Transverse colon (tissue), 4 donors: Measurements from ENCODE around the gene COX6A2. TPM values are rescaled to one million over a fixed set of nuclear protein-coding genes. Genes with fewer than 3 reads are reported as not detected.

ENCODE experiments used
- DNase-seq: peaks from one replicate; pipeline ENCODE4 v3.0.0-alpha.2; 2019
- H3K27ac ChIP-seq, 4 donors: fragments of 200-600 bp; sonication (generic); 2 replicates each; pipeline ENCODE4 v1.5.1; 2016 to 2018; ENCODE audit warnings: inconsistent platforms in 4 of 4
- H3K27me3 ChIP-seq: fragments of 200-600 bp; sonication (generic); 2 replicates; pipeline ENCODE4 v1.5.1; 2017; ENCODE audit warnings: inconsistent platforms
- H3K36me3 ChIP-seq, 4 donors: fragments of 200-600 bp; sonication (generic); 2 replicates each; pipeline ENCODE4 v1.5.1; 2017 to 2019; ENCODE audit warnings: inconsistent platforms in 4 of 4
- H3K4me1 ChIP-seq, 4 donors: fragments of 200-600 bp; sonication (generic); 2 replicates each; pipeline ENCODE4 v1.5.1; 2017 to 2020; ENCODE audit warnings: inconsistent platforms in 4 of 4
- H3K4me3 ChIP-seq, 4 donors: fragments of 200-600 bp; sonication (generic); 1 replicate in 1 of 4; 2 replicates in 3 of 4; pipeline versions ENCODE4 v1.5.1 to v1.6.1; 2017 to 2019; ENCODE audit warnings: inconsistent platforms in 4 of 4
- H3K9me3 ChIP-seq, 2 donors: fragments of 200-600 bp; sonication (generic); 2 replicates each; pipeline ENCODE4 v1.5.1; 2017 to 2019; ENCODE audit warnings: inconsistent platforms in 2 of 2
- CTCF ChIP-seq, 5 experiments: fragments of 200-600 bp in 3 of 5; fragments of 450-650 bp in 2 of 5; sonication (generic) in 3 of 5; IDR thresholded peaks; 1 replicate in 2 of 5; 2 replicates in 3 of 5; pipeline ENCODE4 v1.5.1; 2016 to 2017; ENCODE audit warnings: antibody characterized with exemption in 5 of 5, inconsistent platforms in 3 of 5, mild to moderate bottlenecking in 2 of 5, moderate library complexity in 1 of 5
- EP300 ChIP-seq: sonication (generic); formaldehyde crosslinking; IDR thresholded peaks from one replicate; pipeline ENCODE4 v1.6.1; 2017; ENCODE audit warnings: antibody characterized with exemption, low read depth
- POLR2A ChIP-seq: fragments of 450-650 bp; IDR thresholded peaks from one replicate; pipeline ENCODE4 v1.6.1; 2016; ENCODE audit warnings: antibody characterized with exemption, mild to moderate bottlenecking, moderate library complexity
- POLR2AphosphoS5 ChIP-seq, 3 donors: sonication (generic); formaldehyde crosslinking; IDR thresholded peaks; one replicate each; pipeline ENCODE4 v1.6.1; 2016; ENCODE audit warnings: antibody characterized with exemption in 3 of 3
- WGBS, 2 donors: methylation state at CpG; one replicate each; pipeline ENCODE4 v1.1.5; 2018; ENCODE audit warnings: low coverage in 1 of 2; 5-methylcytosine and 5-hydroxymethylcytosine counted together
- in situ Hi-C, 4 donors: fragments of 200-750 bp; cut with MboI; loops; one replicate each; pipeline versions ENCODE4 v1.15.0 to v1.15.1; 2017; ENCODE audit warnings: low sequenced_read_pairs in 3 of 4, low pct_ligation_motif_present in 1 of 4, low pct_unique_long_range_greater_than_20kb in 1 of 4
- intact Hi-C: fragments of 100-400 bp; cut with DNase I; formaldehyde crosslinking; loops from one replicate; pipeline ENCODE4 v1.15.1; 2023; ENCODE audit warnings: low total_unique reads
- total RNA-seq, 4 donors: library from RNA; depleted of rRNA; stranded (reverse); fragments of >200 nt; gene quantifications; one replicate each; pipeline ENCODE4 v1.1.0, GENCODE V29; 2016

COX6A2 gene
- total RNA-seq, 4 donors from 2014 or later: not detected

- H3K36me3 ChIP-seq: no peaks in the 10 kb centered on the region
- in situ Hi-C loops: no loop called here
- no peak overlapping the region for H3K27ac ChIP-seq
- H3K4me3 ChIP-seq: no peak overlapping the region
- H3K4me1 ChIP-seq: no peaks in the 10 kb centered on the region
- H3K27me3 ChIP-seq: peaks cover 4% of the 10 kb centered on the region
- intact Hi-C loops: no loop called here
- 83 to 86% methylated on average over 3 to 4 of the region's 4 CpGs for WGBS, 2 donors
- no peaks in the 10 kb centered on the region for H3K9me3 ChIP-seq
- no peak for DNase-seq
- TF ChIP-seq POLR2A (no peak), POLR2AphosphoS5 (IDR thresholded peaks at IDR 0.05) (no peak), CTCF (IDR thresholded peaks at IDR 0.05) (no peak), EP300 (no peak)
Measured at GRCh38 chr16:31413943-31414342, 14.2 kb downstream of the COX6A2 start.

- Histone ChIP-seq H3K4me3 (no peak overlapping the region), H3K9me3 (no peaks in the 10 kb centered on the region), H3K4me1 (no peaks in the 10 kb centered on the region), H3K36me3 (no peaks in the 10 kb centered on the region), H3K27me3 (peaks cover 4% of the 10 kb centered on the region), H3K27ac (no peak overlapping the region)
- WGBS, 2 donors: 89 to 92% methylated on average over 5 of the region's 5 CpGs
- no peak for DNase-seq
- intact Hi-C loops: no loop called here
- in situ Hi-C loops: no loop called here
- TF ChIP-seq POLR2A (no peak), POLR2AphosphoS5 (IDR thresholded peaks at IDR 0.05) (no peak), EP300 (no peak), CTCF (IDR thresholded peaks at IDR 0.05) (no peak)
Measured at GRCh38 chr16:31413381-31413780, 14.8 kb downstream of the COX6A2 start.

GRCh38 chr16:31412750-31413149, 15.4 kb downstream of the COX6A2 start:
- Histone ChIP-seq H3K27ac (no peak overlapping the region), H3K27me3 (peaks cover 4% of the 10 kb centered on the region), H3K4me3 (no peak overlapping the region), H3K9me3 (no peaks in the 10 kb centered on the region), H3K4me1 (no peaks in the 10 kb centered on the region), H3K36me3 (no peaks in the 10 kb centered on the region)
- TF ChIP-seq POLR2AphosphoS5 (IDR thresholded peaks at IDR 0.05) (no peak), CTCF (IDR thresholded peaks at IDR 0.05) (no peak), EP300 (no peak), POLR2A (no peak)
- DNase-seq: no peak
- intact Hi-C loops: no loop called here
- WGBS, 2 donors: 87% methylated on average over 10 of the region's 10 CpGs; no CpG with 5 or more reads in 1 of the 2 donors
- in situ Hi-C loops: no loop called here

DNA sequence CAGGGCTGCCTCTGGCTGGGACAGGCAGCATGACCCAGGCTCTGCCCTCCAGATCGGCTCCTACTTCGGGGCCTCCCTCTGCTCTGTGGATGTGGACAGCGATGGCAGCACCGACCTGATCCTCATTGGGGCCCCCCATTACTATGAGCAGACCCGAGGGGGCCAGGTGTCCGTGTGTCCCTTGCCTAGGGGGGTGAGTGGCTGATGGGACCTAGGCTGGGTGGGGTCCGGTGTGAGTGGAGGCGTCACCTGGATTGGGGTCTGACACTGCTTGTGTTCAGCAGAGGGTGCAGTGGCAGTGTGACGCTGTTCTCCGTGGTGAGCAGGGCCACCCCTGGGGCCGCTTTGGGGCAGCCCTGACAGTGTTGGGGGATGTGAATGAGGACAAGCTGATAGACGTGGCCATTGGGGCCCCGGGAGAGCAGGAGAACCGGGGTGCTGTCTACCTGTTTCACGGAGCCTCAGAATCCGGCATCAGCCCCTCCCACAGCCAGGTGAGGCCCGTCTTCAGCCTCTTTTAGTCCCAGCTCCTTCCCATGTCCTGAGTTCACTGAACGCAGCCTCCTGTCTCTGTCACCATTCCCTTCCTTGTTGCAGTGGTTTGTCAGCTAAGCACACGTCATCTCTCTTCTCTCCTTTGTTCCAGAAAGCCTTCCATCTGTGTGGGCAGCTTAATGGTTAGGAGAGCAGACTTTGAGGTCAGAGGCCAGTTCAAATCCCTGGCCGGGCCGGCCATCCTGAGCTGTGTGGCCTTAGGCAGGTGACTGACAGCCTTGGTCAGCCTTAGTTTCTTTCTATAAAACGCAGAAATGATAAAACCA, 16.9 kb downstream of the COX6A2 start:
- intact Hi-C loops: no loop called here
- no peak for TF ChIP-seq POLR2AphosphoS5 (IDR thresholded peaks at IDR 0.05)
- TF ChIP-seq POLR2A: no peak
- no peak for TF ChIP-seq CTCF (IDR thresholded peaks at IDR 0.05)
- TF ChIP-seq EP300: no peak
- Histone ChIP-seq H3K4me1 (no peaks in the 10 kb centered on the region), H3K4me3 (no peak overlapping the region), H3K27me3 (no peaks in the 10 kb centered on the region), H3K36me3 (no peaks in the 10 kb centered on the region), H3K27ac (no peak overlapping the region), H3K9me3 (no peaks in the 10 kb centered on the region)
- 67 to 68% methylated on average over 3 to 22 of the region's 22 CpGs for WGBS, 2 donors
- in situ Hi-C loops: no loop called here
- DNase-seq: no peak
